ENCODE data around the gene AP1S3.

The AP1S3 gene

DNA sequence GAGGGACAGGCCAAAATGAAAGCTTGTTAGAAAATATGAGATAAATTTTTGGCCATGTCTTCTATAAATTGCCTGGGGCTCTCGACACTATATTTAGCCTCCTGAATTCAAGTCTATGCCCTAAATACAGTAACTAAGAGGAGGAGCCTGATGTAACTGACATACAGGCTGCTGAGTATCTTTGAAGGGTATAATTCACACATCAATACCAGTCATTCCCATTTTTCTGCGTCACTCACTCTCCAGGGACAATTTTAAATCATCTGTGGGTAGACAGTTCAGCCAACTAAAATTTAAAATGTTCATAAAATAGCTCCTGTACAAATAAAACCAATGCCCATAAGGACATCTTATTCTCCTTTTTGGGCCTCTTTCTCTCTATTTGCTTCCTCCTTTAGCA lies 105.9 kb downstream of the AP1S3 start:
- Histone ChIP-seq H3K27ac (ENCODE audit: low read depth, low read length, poor library complexity, severe bottlenecking) (no peak overlapping the region), H2AFZ (ENCODE audit: low read length) (no peak overlapping the region), H3K36me3 (ENCODE audit: insufficient read depth, low read length) (no peaks in the 10 kb centered on the region), H3K9me3 (ENCODE audit: low read length) (no peaks in the 10 kb centered on the region), H3F3A (ENCODE audit: insufficient read depth, low read length) (no peaks in the 10 kb centered on the region), H4K20me1 (ENCODE audit: insufficient read depth, low read length) (no peaks in the 10 kb centered on the region), H3K4me2 (ENCODE audit: low read length) (no peak overlapping the region), H3K9ac (ENCODE audit: low read length) (no peak overlapping the region), H3K27me3 (ENCODE audit: insufficient read depth, low read length) (no peaks in the 10 kb centered on the region), H3K4me1 (ENCODE audit: insufficient read depth, low read length, severe bottlenecking) (no peaks in the 10 kb centered on the region), H3K9me2 (ENCODE audit: low read depth, low read length) (no peaks in the 10 kb centered on the region), H3K4me3 (ENCODE audit: low read depth, low read length, poor library complexity, severe bottlenecking) (no peak overlapping the region), H3K79me2 (ENCODE audit: insufficient read depth, low read length) (no peaks in the 10 kb centered on the region)
- TF ChIP-seq EZH2 (IDR thresholded peaks at IDR 0.05; ENCODE audit: borderline replicate concordance, low read length) (no peak), CTCF (IDR thresholded peaks at IDR 0.05; ENCODE audit: low read length) (no peak)

DNA sequence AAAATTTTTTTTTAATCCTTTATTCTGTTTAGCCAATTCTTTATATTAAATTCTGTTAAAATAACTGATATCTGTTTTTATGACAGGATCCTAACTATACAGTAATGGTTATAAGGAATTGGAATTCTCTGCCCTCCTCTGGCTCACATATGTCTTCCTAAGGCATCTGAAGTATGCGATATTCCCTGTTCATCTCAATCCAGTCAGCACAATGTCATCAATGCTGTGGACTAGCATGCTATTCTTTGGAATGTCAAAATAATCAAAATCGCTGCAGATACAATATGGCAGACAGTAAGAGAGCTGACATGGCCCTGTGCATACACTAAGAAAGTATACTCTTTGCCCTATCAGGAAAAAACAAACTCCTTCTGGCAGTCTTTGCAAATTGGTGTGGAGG lies 107.6 kb downstream of the AP1S3 start:
- H3K79me2 ChIP-seq (ENCODE audit: insufficient read depth, low read length) = no peaks in the 10 kb centered on the region
- H3K9me2 ChIP-seq (ENCODE audit: low read depth, low read length) = no peaks in the 10 kb centered on the region
- H3K4me3 ChIP-seq (ENCODE audit: low read depth, low read length, poor library complexity, severe bottlenecking) = no peak overlapping the region
- no peak overlapping the region for H2AFZ ChIP-seq (ENCODE audit: low read length)
- no peaks in the 10 kb centered on the region for H3K9me3 ChIP-seq (ENCODE audit: low read length)
- no peak overlapping the region for H3K27ac ChIP-seq (ENCODE audit: low read depth, low read length, poor library complexity, severe bottlenecking)
- no peaks in the 10 kb centered on the region for H3K27me3 ChIP-seq (ENCODE audit: insufficient read depth, low read length)
- TF ChIP-seq EZH2 (IDR thresholded peaks at IDR 0.05; ENCODE audit: borderline replicate concordance, low read length) = no peak
- TF ChIP-seq CTCF (IDR thresholded peaks at IDR 0.05; ENCODE audit: low read length) = no peak
- no peak overlapping the region for H3K4me2 ChIP-seq (ENCODE audit: low read length)
- H3F3A ChIP-seq (ENCODE audit: insufficient read depth, low read length) = no peaks in the 10 kb centered on the region
- H3K4me1 ChIP-seq (ENCODE audit: insufficient read depth, low read length, severe bottlenecking) = no peaks in the 10 kb centered on the region
- H3K9ac ChIP-seq (ENCODE audit: low read length) = no peak overlapping the region
- H4K20me1 ChIP-seq (ENCODE audit: insufficient read depth, low read length) = no peaks in the 10 kb centered on the region
- no peaks in the 10 kb centered on the region for H3K36me3 ChIP-seq (ENCODE audit: insufficient read depth, low read length)

DNA sequence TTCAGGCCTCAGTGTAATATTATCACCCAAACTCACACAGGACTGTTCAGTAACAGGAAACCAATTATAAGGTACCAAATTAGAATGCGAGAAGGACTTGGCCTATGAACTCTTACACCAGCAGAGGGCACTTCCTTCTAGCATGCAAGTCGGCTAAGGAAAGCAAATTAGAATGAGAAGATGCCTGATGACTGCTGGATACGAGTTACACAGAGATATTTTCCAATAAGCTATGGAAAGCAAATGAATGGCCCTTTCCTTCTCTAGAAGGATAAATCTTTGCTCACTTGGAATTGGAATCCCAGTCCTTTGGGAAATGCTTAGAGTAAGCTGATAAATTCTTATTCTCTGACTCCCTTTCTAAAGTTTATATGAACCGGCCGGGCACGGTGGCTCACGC lies 109.8 kb downstream of the AP1S3 start:
- H3K9ac ChIP-seq (ENCODE audit: low read length) = no peak overlapping the region
- no peaks in the 10 kb centered on the region for H3K4me1 ChIP-seq (ENCODE audit: insufficient read depth, low read length, severe bottlenecking)

More for the DNA sequence above, 109.8 kb downstream of the AP1S3 start:
- Histone ChIP-seq H3K36me3 (ENCODE audit: insufficient read depth, low read length) (no peaks in the 10 kb centered on the region), H3F3A (ENCODE audit: insufficient read depth, low read length) (no peaks in the 10 kb centered on the region), H3K9me3 (ENCODE audit: low read length) (no peaks in the 10 kb centered on the region), H4K20me1 (ENCODE audit: insufficient read depth, low read length) (no peaks in the 10 kb centered on the region), H3K27me3 (ENCODE audit: insufficient read depth, low read length) (no peaks in the 10 kb centered on the region), H3K9me2 (ENCODE audit: low read depth, low read length) (no peaks in the 10 kb centered on the region), H3K79me2 (ENCODE audit: insufficient read depth, low read length) (no peaks in the 10 kb centered on the region), H3K27ac (ENCODE audit: low read depth, low read length, poor library complexity, severe bottlenecking) (no peak overlapping the region), H3K4me3 (ENCODE audit: low read depth, low read length, poor library complexity, severe bottlenecking) (no peak overlapping the region), H2AFZ (ENCODE audit: low read length) (no peak overlapping the region), H3K4me2 (ENCODE audit: low read length) (no peak overlapping the region)
- no peak for TF ChIP-seq EZH2 (IDR thresholded peaks at IDR 0.05; ENCODE audit: borderline replicate concordance, low read length)
- TF ChIP-seq CTCF (IDR thresholded peaks at IDR 0.05; ENCODE audit: low read length) = peak; percentile 81
